HEK293 (cell line): ENCODE results near the gene TTC4.

Experiments used
- CTCF ChIA-PET: fragments of 350-600 bp; formaldehyde crosslinking; extraction: SDS; loops from one replicate; lab custom pipeline; 2021; ENCODE audit warnings: antibody characterized with exemption; lab: Yijun Ruan, JAX
- POLR2A ChIA-PET: fragments of 300-600 bp; formaldehyde crosslinking; extraction: SDS; loops from one replicate; lab custom pipeline; 2020; ENCODE audit warnings: antibody characterized with exemption, inconsistent platforms; lab: Yijun Ruan, JAX
- H3K27ac ChIP-seq: fragments of 200-500 bp; sonication (Bioruptor generic); 2 replicates; pipeline ENCODE4 v1.5.1; 2014; ENCODE audit warnings: low read depth, low read length, control low read depth, inconsistent platforms; ENCODE audit errors: extremely low read depth
- H3K36me3 ChIP-seq, 2 experiments: fragments of 200-500 bp in 1 of 2; sonication (Bioruptor generic) in 1 of 2; 1 replicate in 1 of 2; 2 replicates in 1 of 2; pipeline ENCODE4 v1.5.1; 2014 to 2017; ENCODE audit warnings: inconsistent platforms in 2 of 2, low read length in 2 of 2; ENCODE audit not compliant: control insufficient read depth in 2 of 2, insufficient read depth in 1 of 2
- H3K4me1 ChIP-seq: fragments of 200-500 bp; sonication (Bioruptor generic); 2 replicates; pipeline ENCODE4 v1.5.1; 2014; ENCODE audit warnings: mild to moderate bottlenecking, low read length, inconsistent platforms; ENCODE audit not compliant: control insufficient read depth, insufficient read depth
- H3K4me3 ChIP-seq: 2 replicates; pipeline ENCODE4 v1.5.1; 2011; ENCODE audit warnings: low read depth, mild to moderate bottlenecking, control low read depth, low read length, moderate library complexity
- H3K9me3 ChIP-seq: fragments of 200-500 bp; sonication (Bioruptor generic); 2 replicates; pipeline ENCODE4 v1.5.1; 2014; ENCODE audit warnings: low read depth, low read length, inconsistent platforms; ENCODE audit not compliant: control insufficient read depth, insufficient read depth
- GLI4 ChIP-seq: fragments of 450-650 bp; formaldehyde crosslinking; IDR thresholded peaks from 2 replicates; pipeline ENCODE4 v1.5.1; 2016; ENCODE audit warnings: missing biosample characterization, missing genetic modification characterization
- GLIS1 ChIP-seq: fragments of 450-650 bp; formaldehyde crosslinking; IDR thresholded peaks from 2 replicates; pipeline ENCODE4 v1.5.1; 2016; ENCODE audit warnings: missing biosample characterization, missing genetic modification characterization
- HOXD13 ChIP-seq: sonication (generic); formaldehyde crosslinking; IDR thresholded peaks from 2 replicates; pipeline ENCODE4 v1.8.0; 2022; ENCODE audit warnings: missing genetic modification reagents, borderline replicate concordance
- MZF1 ChIP-seq: fragments of 450-650 bp; formaldehyde crosslinking; IDR thresholded peaks from 2 replicates; pipeline ENCODE4 v1.5.1; 2017; ENCODE audit warnings: missing biosample characterization, missing genetic modification characterization, borderline replicate concordance
- OVOL3 ChIP-seq: fragments of 450-650 bp; formaldehyde crosslinking; IDR thresholded peaks from 2 replicates; pipeline ENCODE4 v1.5.1; 2016; ENCODE audit warnings: missing biosample characterization, missing genetic modification characterization
- REPIN1 ChIP-seq: fragments of 450-650 bp; formaldehyde crosslinking; IDR thresholded peaks from 2 replicates; pipeline ENCODE4 v1.5.1; 2017; ENCODE audit warnings: missing biosample characterization, missing genetic modification characterization, low read depth
- SP7 ChIP-seq: fragments of 450-650 bp; formaldehyde crosslinking; IDR thresholded peaks from 2 replicates; pipeline ENCODE4 v1.5.1; 2016; ENCODE audit warnings: missing biosample characterization, missing genetic modification characterization
- TCF7L2 ChIP-seq: IDR thresholded peaks from 2 replicates; pipeline ENCODE4 v1.6.1; 2011; ENCODE audit warnings: low read depth, mild to moderate bottlenecking, inconsistent platforms, low read length, moderate library complexity, borderline replicate concordance
- ZNF138 ChIP-seq: fragments of 450-650 bp; formaldehyde crosslinking; IDR thresholded peaks from 2 replicates; pipeline ENCODE4 v1.5.1; 2016; ENCODE audit warnings: missing biosample characterization, missing genetic modification characterization, borderline replicate concordance
- ZNF24 ChIP-seq: fragments of 450-650 bp; formaldehyde crosslinking; IDR thresholded peaks from 2 replicates; pipeline ENCODE4 v1.5.1; 2016; ENCODE audit warnings: missing biosample characterization, missing genetic modification characterization
- ZNF26 ChIP-seq: fragments of 450-650 bp; formaldehyde crosslinking; IDR thresholded peaks from 2 replicates; pipeline ENCODE4 v1.5.1; 2016; ENCODE audit warnings: missing biosample characterization, missing genetic modification characterization
- ZNF280C ChIP-seq: fragments of 450-650 bp; formaldehyde crosslinking; IDR thresholded peaks from 2 replicates; pipeline ENCODE4 v1.5.1; 2016; ENCODE audit warnings: missing biosample characterization, missing genetic modification characterization
- ZNF311 ChIP-seq: fragments of 450-650 bp; formaldehyde crosslinking; IDR thresholded peaks from 2 replicates; pipeline ENCODE4 v1.5.1; 2017; ENCODE audit warnings: missing biosample characterization, missing genetic modification characterization, borderline replicate concordance
- ZNF394 ChIP-seq: fragments of 450-650 bp; formaldehyde crosslinking; IDR thresholded peaks from 2 replicates; pipeline ENCODE4 v1.5.1; 2016; ENCODE audit warnings: missing biosample characterization, missing genetic modification characterization, mild to moderate bottlenecking, moderate library complexity, borderline replicate concordance
- ZNF510 ChIP-seq: fragments of 450-650 bp; formaldehyde crosslinking; IDR thresholded peaks from 2 replicates; pipeline ENCODE4 v1.5.1; 2018; ENCODE audit warnings: mild to moderate bottlenecking, missing genetic modification characterization, missing biosample characterization; ENCODE audit not compliant: insufficient replicate concordance
- ZNF561 ChIP-seq: fragments of 450-650 bp; IDR thresholded peaks from 2 replicates; pipeline ENCODE4 v1.5.1; 2018; ENCODE audit warnings: missing biosample characterization, missing genetic modification characterization, borderline replicate concordance
- ZNF580 ChIP-seq: fragments of 450-650 bp; formaldehyde crosslinking; IDR thresholded peaks from 2 replicates; pipeline ENCODE4 v1.5.1; 2016; ENCODE audit warnings: missing biosample characterization, missing genetic modification characterization
- ZNF600 ChIP-seq: fragments of 450-650 bp; formaldehyde crosslinking; IDR thresholded peaks from 2 replicates; pipeline ENCODE4 v1.5.1; 2016; ENCODE audit warnings: missing biosample characterization, missing genetic modification characterization
- ZNF645 ChIP-seq: fragments of 450-650 bp; formaldehyde crosslinking; IDR thresholded peaks from 2 replicates; pipeline ENCODE4; 2016; ENCODE audit warnings: missing biosample characterization, missing genetic modification characterization
- ZNF654 ChIP-seq: fragments of 450-650 bp; formaldehyde crosslinking; IDR thresholded peaks from 2 replicates; pipeline ENCODE4 v1.5.1; 2016; ENCODE audit warnings: low read depth, missing biosample characterization, missing genetic modification characterization
- ZNF658 ChIP-seq: fragments of 450-650 bp; formaldehyde crosslinking; IDR thresholded peaks from 2 replicates; pipeline ENCODE4; 2016; ENCODE audit warnings: missing biosample characterization, missing genetic modification characterization
- ZNF670 ChIP-seq: fragments of 450-650 bp; formaldehyde crosslinking; IDR thresholded peaks from 2 replicates; pipeline ENCODE4 v1.5.1; 2016; ENCODE audit warnings: missing biosample characterization, missing genetic modification characterization, low read depth
- ZNF692 ChIP-seq: fragments of 450-650 bp; formaldehyde crosslinking; IDR thresholded peaks from 2 replicates; pipeline ENCODE4 v1.5.1; 2016; ENCODE audit warnings: missing biosample characterization, missing genetic modification characterization
- ZNF791 ChIP-seq: fragments of 450-650 bp; formaldehyde crosslinking; IDR thresholded peaks from 2 replicates; pipeline ENCODE4 v1.5.1; 2016; ENCODE audit warnings: missing biosample characterization, missing genetic modification characterization
- ZSCAN4 ChIP-seq: fragments of 450-650 bp; formaldehyde crosslinking; IDR thresholded peaks from 2 replicates; pipeline ENCODE4 v1.5.1; 2017; ENCODE audit warnings: missing biosample characterization, missing genetic modification characterization

The TTC4 gene

GRCh38 chr1:54743416-54744226 lies 28.0 kb downstream of the TTC4 start:
- H3K9me3 ChIP-seq: no peaks in the 10 kb centered on the region
- TF ChIP-seq ZNF580 (tag by site-specific recombination) (no peak), GLI4 (tag by site-specific recombination) (no peak), ZNF654 (tag by site-specific recombination) (no peak), ZSCAN4 (peak; percentile 54; the same call in 1 of the 2 replicates), ZNF645 (tag by site-specific recombination) (no peak)
- H3K4me3 ChIP-seq: no peak overlapping the region
- CTCF ChIA-PET: no interaction called here
- H3K4me1 ChIP-seq: no peaks in the 10 kb centered on the region
- H3K36me3 ChIP-seq: peaks cover 13 to 58% of the 10 kb centered on the region in 2 experiments; a peak in 2 of 3 replicates
- H3K27ac ChIP-seq: no peak overlapping the region
- POLR2A ChIA-PET: no interaction called here

- ChIA-PET CTCF (no interaction called here), POLR2A (no interaction called here)
- TF ChIP-seq ZNF658 (no peak), ZNF791 (tag by site-specific recombination) (no peak), ZNF600 (tag by site-specific recombination) (no peak), GLIS1 (tag by site-specific recombination) (no peak), ZNF280C (tag by site-specific recombination) (no peak), ZNF311 (tag by site-specific recombination) (no peak), ZNF561 (tag by site-specific recombination) (no peak), REPIN1 (no peak), ZNF692 (tag by site-specific recombination) (no peak), ZNF670 (tag by site-specific recombination) (no peak), ZNF24 (tag by site-specific recombination) (no peak), SP7 (tag by site-specific recombination) (no peak), TCF7L2 (no peak), OVOL3 (tag by site-specific recombination) (no peak), ZNF138 (no peak), MZF1 (tag by site-specific recombination) (no peak), ZNF26 (tag by site-specific recombination) (no peak), HOXD13 (CRISPR knock-in tag) (no peak), ZNF394 (tag by site-specific recombination) (no peak), ZNF510 (tag by site-specific recombination) (no peak)
- Histone ChIP-seq H3K36me3 (peaks cover 6 to 50% of the 10 kb centered on the region in 2 experiments; a peak in 1 of 3 replicates), H3K4me1 (no peaks in the 10 kb centered on the region), H3K4me3 (no peak overlapping the region), H3K27ac (no peak overlapping the region), H3K9me3 (no peaks in the 10 kb centered on the region)
These were observed 29.0 kb downstream of the TTC4 start for GRCh38 chr1:54744696-54745095.
